Skeletal muscle tissue (tissue), 4 donors: ENCODE measurements around the gene TULP1. TPM values are rescaled to one million over a fixed set of nuclear protein-coding genes. Genes with fewer than 3 reads are reported as not detected.
A peak's percentile ranks its signal among the peaks of the same experiment; 100 is the strongest.

ENCODE experiments used
- H3K27ac ChIP-seq: one replicate; pipeline ENCODE4 v1.7.0; 2013; ENCODE audit warnings: mild to moderate bottlenecking, low read depth, low read length, inconsistent platforms
- H3K27me3 ChIP-seq, 3 donors: one replicate each; pipeline ENCODE4 v1.7.0; 2013; ENCODE audit warnings: low read length in 3 of 3; ENCODE audit not compliant: control insufficient read depth in 3 of 3, insufficient read depth in 3 of 3
- H3K36me3 ChIP-seq, 3 donors: one replicate each; pipeline ENCODE4 v1.7.0; 2013; ENCODE audit warnings: low read length in 3 of 3; ENCODE audit not compliant: control insufficient read depth in 3 of 3, insufficient read depth in 3 of 3
- H3K4me1 ChIP-seq, 3 donors: one replicate each; pipeline ENCODE4 v1.7.0; 2013; ENCODE audit warnings: low read length in 3 of 3, mild to moderate bottlenecking in 3 of 3; ENCODE audit not compliant: control insufficient read depth in 3 of 3, insufficient read depth in 3 of 3
- H3K4me3 ChIP-seq, 3 donors: one replicate each; pipeline ENCODE4 v1.7.0; 2013; ENCODE audit warnings: low read length in 3 of 3
- H3K9ac ChIP-seq, 3 donors: one replicate each; pipeline ENCODE4 v1.7.0; 2013; ENCODE audit warnings: low read length in 3 of 3, mild to moderate bottlenecking in 3 of 3, moderate library complexity in 2 of 3, low read depth in 1 of 3
- H3K9me3 ChIP-seq, 3 donors: one replicate each; pipeline ENCODE4 v1.7.0; 2013; ENCODE audit warnings: low read length in 3 of 3; ENCODE audit not compliant: control insufficient read depth in 3 of 3
- total RNA-seq: library from RNA; depleted of rRNA; stranded (reverse); fragments of >200 nt; gene quantifications from one replicate; pipeline ENCODE4 v1.2.3, GENCODE V29; 2014
- donor health status: Osteomylitis.

The TULP1 gene
- total RNA-seq, 1 donor from 2014 or later, result 0.52 TPM

DNA sequence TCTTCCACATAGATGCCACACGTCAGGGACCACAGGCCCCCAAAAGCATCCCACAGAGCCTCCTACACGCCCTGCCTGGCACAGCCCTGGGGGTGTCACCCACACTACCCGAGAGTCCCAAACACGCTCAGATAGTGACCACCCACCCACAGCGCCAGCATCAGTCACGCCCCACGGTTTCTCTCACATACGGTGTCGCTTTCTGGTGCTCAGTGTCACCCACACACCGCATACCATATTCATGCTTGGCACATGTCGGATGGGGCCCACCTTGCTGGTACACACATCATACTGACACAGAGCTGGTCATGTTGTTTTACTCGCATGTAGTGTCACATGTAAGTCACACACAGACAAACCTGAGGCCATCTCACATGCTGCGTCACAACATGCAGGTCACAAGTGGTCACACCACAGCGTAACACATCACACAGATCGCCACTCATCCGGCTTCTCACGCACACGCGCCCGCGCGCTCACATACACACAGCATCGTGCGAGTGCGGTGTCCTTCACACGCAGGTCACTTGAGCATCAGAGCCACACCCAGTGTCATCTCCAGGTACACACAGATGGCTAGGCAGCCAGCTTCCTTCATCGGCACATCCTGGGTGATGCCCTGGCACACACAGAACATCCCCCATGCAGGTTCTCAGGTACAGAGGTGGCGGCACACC is 19.3 kb downstream of the TULP1 start:
- Histone ChIP-seq H3K27ac (no peak overlapping the region), H3K27me3 (peaks cover 0 to 9% (median 2%) of the 10 kb centered on the region in 3 donors), H3K36me3 (peaks cover 0 to 2% (median 0%) of the 10 kb centered on the region in 3 donors), H3K9me3 (no peaks in the 10 kb centered on the region), H3K9ac (peak overlapping the region in 1 of 3 donors; percentile 33), H3K4me1 (peaks cover 29 to 73% (median 70%) of the 10 kb centered on the region in 3 donors), H3K4me3 (peak overlapping the region in 1 of 3 donors; percentile 22)

GRCh38 chr6:35492974-35493284 is 19.8 kb downstream of the TULP1 start:
- peaks cover 0 to 6% (median 0%) of the 10 kb centered on the region in 3 donors for H3K27me3 ChIP-seq
- H3K4me3 ChIP-seq, result no peak overlapping the region
- no peak overlapping the region for H3K27ac ChIP-seq
- no peaks in the 10 kb centered on the region for H3K9me3 ChIP-seq
- peaks cover 0 to 2% (median 0%) of the 10 kb centered on the region in 3 donors for H3K36me3 ChIP-seq
- H3K4me1 ChIP-seq, result peaks cover 32 to 70% (median 68%) of the 10 kb centered on the region in 3 donors
- H3K9ac ChIP-seq, result peak overlapping the region in 1 of 3 donors; percentile 60

- Histone ChIP-seq H3K9ac (peak overlapping the region in 1 of 3 donors; percentile 60), H3K36me3 (peaks cover 0 to 2% (median 0%) of the 10 kb centered on the region in 3 donors), H3K9me3 (no peaks in the 10 kb centered on the region), H3K27ac (peak overlapping the region; percentile 86), H3K27me3 (peaks cover 0 to 6% (median 0%) of the 10 kb centered on the region in 3 donors), H3K4me3 (no peak overlapping the region), H3K4me1 (peaks cover 32 to 70% (median 66%) of the 10 kb centered on the region in 3 donors)
Measured at GRCh38 chr6:35492258-35492973, 20.3 kb downstream of the TULP1 start.

GRCh38 chr6:35491558-35492257 is 21.0 kb downstream of the TULP1 start:
- H3K9me3 ChIP-seq, result no peaks in the 10 kb centered on the region
- no peak overlapping the region for H3K4me3 ChIP-seq
- peak overlapping the region in 1 of 3 donors; percentile 60 for H3K9ac ChIP-seq
- peak overlapping the region; percentile 86 for H3K27ac ChIP-seq
- H3K36me3 ChIP-seq, result peaks cover 0 to 2% (median 0%) of the 10 kb centered on the region in 3 donors
- H3K27me3 ChIP-seq, result peaks cover 0 to 6% (median 0%) of the 10 kb centered on the region in 3 donors
- peaks cover 32 to 71% (median 70%) of the 10 kb centered on the region in 3 donors for H3K4me1 ChIP-seq

DNA sequence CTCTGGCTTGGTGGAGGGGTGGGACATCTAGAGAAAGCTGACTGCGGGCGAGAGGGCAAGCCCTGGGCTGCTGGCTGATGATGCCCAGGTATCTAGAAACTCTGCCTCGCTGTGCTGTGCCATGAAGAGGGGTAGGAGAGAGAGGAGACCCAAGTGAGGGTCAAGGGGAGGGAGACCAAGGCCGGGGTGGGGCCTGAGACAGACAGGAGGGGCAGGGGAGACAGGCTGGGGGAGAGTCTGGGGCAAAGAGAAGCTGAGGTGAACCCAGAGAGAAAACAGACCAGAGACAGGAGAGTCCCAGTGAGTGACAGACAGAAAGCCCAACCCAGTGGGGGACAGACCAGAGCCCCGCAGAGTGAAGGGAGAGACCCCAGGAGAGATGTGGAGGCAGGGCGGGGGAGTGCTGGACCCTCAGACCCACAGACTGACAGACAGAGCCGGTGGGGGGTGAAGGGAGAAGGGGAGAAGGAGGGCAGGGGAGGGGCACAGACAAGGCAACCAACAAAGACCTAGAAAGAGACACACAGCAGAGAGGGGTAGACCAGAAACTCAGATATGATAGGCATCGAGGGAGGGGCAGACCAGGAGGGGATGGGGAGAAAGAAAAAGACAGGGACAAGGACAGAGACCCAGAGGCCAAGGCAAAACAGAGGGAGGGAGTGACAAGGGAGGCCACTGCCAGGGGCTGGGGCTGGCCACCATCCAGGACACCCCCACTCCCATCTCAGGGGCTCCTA is 21.7 kb downstream of the TULP1 start:
- peak overlapping the region; percentile 74 to 84 (median 77) for H3K9ac ChIP-seq
- H3K36me3 ChIP-seq, result peaks cover 0 to 4% (median 0%) of the 10 kb centered on the region in 3 donors
- H3K4me1 ChIP-seq, result peaks cover 31 to 73% (median 69%) of the 10 kb centered on the region in 3 donors
- peaks cover 0 to 6% (median 0%) of the 10 kb centered on the region in 3 donors for H3K27me3 ChIP-seq
- no peaks in the 10 kb centered on the region for H3K9me3 ChIP-seq
- peak overlapping the region; percentile 86 for H3K27ac ChIP-seq
- H3K4me3 ChIP-seq, result peak overlapping the region in 2 of 3 donors; percentile 73 to 78

GRCh38 chr6:35489995-35490791 is 22.5 kb downstream of the TULP1 start:
- Histone ChIP-seq H3K9ac (peak overlapping the region; percentile 74 to 84 (median 77)), H3K27ac (peak overlapping the region; percentile 86), H3K4me1 (peaks cover 25 to 70% (median 64%) of the 10 kb centered on the region in 3 donors), H3K9me3 (no peaks in the 10 kb centered on the region), H3K36me3 (peaks cover 0 to 8% (median under 1%) of the 10 kb centered on the region in 3 donors), H3K27me3 (peaks cover 0 to 6% (median 0%) of the 10 kb centered on the region in 3 donors), H3K4me3 (peak overlapping the region; percentile 70 to 78 (median 73))

GRCh38 chr6:35489066-35489465 is 23.6 kb downstream of the TULP1 start:
- peak overlapping the region in 1 of 3 donors; percentile 40 for H3K9ac ChIP-seq
- no peaks in the 10 kb centered on the region for H3K9me3 ChIP-seq
- peaks cover 20 to 61% (median 53%) of the 10 kb centered on the region in 3 donors for H3K4me1 ChIP-seq
- H3K4me3 ChIP-seq, result no peak overlapping the region
- H3K36me3 ChIP-seq, result peaks cover under 1 to 15% (median 6%) of the 10 kb centered on the region in 3 donors
- H3K27me3 ChIP-seq, result peaks cover 0 to 6% (median 0%) of the 10 kb centered on the region in 3 donors
- H3K27ac ChIP-seq, result peak overlapping the region; percentile 86

GRCh38 chr6:35488517-35488862 is 24.2 kb downstream of the TULP1 start:
- peaks cover 15 to 56% (median 47%) of the 10 kb centered on the region in 3 donors for H3K4me1 ChIP-seq
- H3K36me3 ChIP-seq, result peaks cover 2 to 16% (median 6%) of the 10 kb centered on the region in 3 donors
- H3K27me3 ChIP-seq, result peaks cover 0 to 6% (median 0%) of the 10 kb centered on the region in 3 donors
- H3K9ac ChIP-seq, result peak overlapping the region in 1 of 3 donors; percentile 40
- no peaks in the 10 kb centered on the region for H3K9me3 ChIP-seq
- no peak overlapping the region for H3K4me3 ChIP-seq
- H3K27ac ChIP-seq, result no peak overlapping the region
